ENCODE measurements around the gene ATP11C.
"Not testable (repeated sequence)": the region's sequence is repeated elsewhere in the genome, so short reads cannot be mapped to it uniquely, and the experiment has no call there.

ATP11C gene

GRCh38 chrX:139971394-139971749, 38.5 kb upstream of the ATP11C start:
- H3K4me1 ChIP-seq (ENCODE audit: insufficient read depth, poor library complexity, severe bottlenecking), result no peaks in the 10 kb centered on the region
- no peak overlapping the region for H3K4me3 ChIP-seq (ENCODE audit: severe bottlenecking)
- no peaks in the 10 kb centered on the region for H3K9me3 ChIP-seq (ENCODE audit: severe bottlenecking)
- no peak for TF ChIP-seq CTCF (IDR thresholded peaks at IDR 0.05; ENCODE audit: poor library complexity, severe bottlenecking)
- no peak for ATAC-seq (ENCODE audit: low read depth)
- H3K27me3 ChIP-seq (ENCODE audit: insufficient read depth, poor library complexity, severe bottlenecking), result no peaks in the 10 kb centered on the region
- H3K36me3 ChIP-seq (ENCODE audit: low read depth), result no peaks in the 10 kb centered on the region
- DNase-seq (ENCODE audit: low spot score), result no peak
- no peak overlapping the region for H3K27ac ChIP-seq (ENCODE audit: poor library complexity, severe bottlenecking)

GRCh38 chrX:139969286-139969685, 36.4 kb upstream of the ATP11C start:
- H3K9me3 ChIP-seq (ENCODE audit: severe bottlenecking), result no peaks in the 10 kb centered on the region
- H3K4me1 ChIP-seq (ENCODE audit: insufficient read depth, poor library complexity, severe bottlenecking), result no peaks in the 10 kb centered on the region
- H3K27me3 ChIP-seq (ENCODE audit: insufficient read depth, poor library complexity, severe bottlenecking), result no peaks in the 10 kb centered on the region
- H3K27ac ChIP-seq (ENCODE audit: poor library complexity, severe bottlenecking), result no peak overlapping the region
- no peak overlapping the region for H3K4me3 ChIP-seq (ENCODE audit: severe bottlenecking)
- TF ChIP-seq CTCF (IDR thresholded peaks at IDR 0.05; ENCODE audit: poor library complexity, severe bottlenecking), result no peak
- H3K36me3 ChIP-seq (ENCODE audit: low read depth), result no peaks in the 10 kb centered on the region
- DNase-seq (ENCODE audit: low spot score), result no peak
- ATAC-seq (ENCODE audit: low read depth), result no peak

GRCh38 chrX:139967750-139968149, 34.9 kb upstream of the ATP11C start:
- Histone ChIP-seq H3K27ac (ENCODE audit: poor library complexity, severe bottlenecking) (no peak overlapping the region), H3K36me3 (ENCODE audit: low read depth) (no peaks in the 10 kb centered on the region), H3K4me3 (ENCODE audit: severe bottlenecking) (no peak overlapping the region), H3K27me3 (ENCODE audit: insufficient read depth, poor library complexity, severe bottlenecking) (no peaks in the 10 kb centered on the region), H3K4me1 (ENCODE audit: insufficient read depth, poor library complexity, severe bottlenecking) (no peaks in the 10 kb centered on the region), H3K9me3 (ENCODE audit: severe bottlenecking) (no peaks in the 10 kb centered on the region)
- no peak for TF ChIP-seq CTCF (IDR thresholded peaks at IDR 0.05; ENCODE audit: poor library complexity, severe bottlenecking)
- no peak for ATAC-seq (ENCODE audit: low read depth)
- no peak for DNase-seq (ENCODE audit: low spot score)

GRCh38 chrX:139967300-139967699, 34.4 kb upstream of the ATP11C start:
- H3K4me1 ChIP-seq (ENCODE audit: insufficient read depth, poor library complexity, severe bottlenecking), result no peaks in the 10 kb centered on the region
- DNase-seq (ENCODE audit: low spot score) (no peak), ATAC-seq (ENCODE audit: low read depth) (no peak)
- H3K27me3 ChIP-seq (ENCODE audit: insufficient read depth, poor library complexity, severe bottlenecking), result no peaks in the 10 kb centered on the region
- H3K9me3 ChIP-seq (ENCODE audit: severe bottlenecking), result no peaks in the 10 kb centered on the region
- no peak for TF ChIP-seq CTCF (IDR thresholded peaks at IDR 0.05; ENCODE audit: poor library complexity, severe bottlenecking)
- H3K36me3 ChIP-seq (ENCODE audit: low read depth), result no peaks in the 10 kb centered on the region
- no peak overlapping the region for H3K4me3 ChIP-seq (ENCODE audit: severe bottlenecking)
- H3K27ac ChIP-seq (ENCODE audit: poor library complexity, severe bottlenecking), result no peak overlapping the region

- DNase-seq (ENCODE audit: low spot score); H3K27ac ChIP-seq (ENCODE audit: poor library complexity, severe bottlenecking); ATAC-seq (ENCODE audit: low read depth); H3K4me3 ChIP-seq (ENCODE audit: severe bottlenecking); H3K9me3 ChIP-seq (ENCODE audit: severe bottlenecking); H3K27me3 ChIP-seq (ENCODE audit: insufficient read depth, poor library complexity, severe bottlenecking); H3K4me1 ChIP-seq (ENCODE audit: insufficient read depth, poor library complexity, severe bottlenecking); H3K36me3 ChIP-seq (ENCODE audit: low read depth): not testable (repeated sequence)
Measured at GRCh38 chrX:139966159-139966558, 33.3 kb upstream of the ATP11C start.
